ACHN (cell line): Measurements from ENCODE around the gene FERMT1.
"Not testable (repeated sequence)": the region's sequence is repeated elsewhere in the genome, so short reads cannot be mapped to it uniquely, and the experiment has no call there.

Experiments
- DNase-seq: peaks from one replicate; pipeline ENCODE4 v3.0.0-alpha.2; 2015
- in situ Hi-C: cut with HindIII; loops from 2 replicates; pipeline ENCODE4 v1.10.0; 2017; ENCODE audit warnings: low sequenced_read_pairs, low pct_ligation_motif_present, low pct_unique_long_range_greater_than_20kb

The FERMT1 gene

DNA sequence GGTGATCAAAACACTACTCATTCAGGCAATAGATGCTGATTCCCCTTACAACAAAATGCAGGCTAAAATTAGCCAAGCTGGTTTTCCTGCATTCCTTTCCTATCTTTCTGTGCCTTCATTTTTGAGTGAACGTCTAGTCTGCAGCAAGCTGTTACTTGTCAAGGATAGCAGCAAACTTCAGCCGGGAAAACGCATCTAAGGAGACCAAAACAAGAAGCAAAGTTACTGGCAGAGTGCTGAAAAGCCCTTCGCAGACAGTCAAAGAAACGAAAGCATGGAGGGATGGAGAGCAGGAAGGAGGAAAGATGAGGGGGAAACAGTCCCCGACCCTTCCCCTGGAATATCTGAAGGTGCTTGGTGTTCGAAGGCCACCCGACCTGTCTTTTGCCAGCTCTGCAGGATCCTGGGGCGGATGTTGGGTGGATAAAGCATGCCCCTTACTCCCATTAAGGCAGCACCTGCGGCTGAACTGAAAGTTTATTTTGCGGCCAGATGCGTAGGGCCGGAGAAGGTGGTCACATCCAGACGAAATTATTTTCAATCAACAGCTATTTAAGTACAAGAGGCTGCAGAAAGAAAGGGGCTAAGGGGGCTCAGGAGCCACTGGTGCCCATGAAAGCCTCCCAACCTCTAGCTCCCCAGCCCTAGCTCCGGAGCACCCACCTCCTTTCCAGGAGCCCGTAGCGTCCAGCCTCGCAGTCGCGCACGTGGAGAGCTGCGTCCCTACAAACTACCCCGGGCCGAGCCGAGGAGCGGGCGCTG is 538 bp downstream of the FERMT1 start:
- in situ Hi-C loops = no loop called here

DNA sequence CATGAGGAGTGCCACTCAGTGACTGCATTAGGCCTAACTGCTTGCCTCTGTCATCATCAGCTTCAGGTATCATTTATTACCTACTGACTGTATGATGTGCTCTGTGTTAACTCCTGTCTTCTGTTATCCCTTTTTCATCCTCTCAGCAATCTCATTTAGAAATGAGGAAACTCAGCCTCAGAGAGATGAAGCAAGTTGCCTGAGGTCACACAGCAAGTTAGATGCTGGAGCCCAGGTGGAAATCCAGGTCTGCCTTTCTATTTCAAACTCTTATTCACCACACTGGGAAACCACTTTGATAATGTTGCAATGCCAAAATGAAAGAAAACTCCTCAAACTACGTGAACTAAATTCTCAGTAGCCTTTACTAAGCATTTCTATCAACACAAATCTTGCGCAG is 1.3 kb downstream of the FERMT1 start:
- no peak for DNase-seq
- in situ Hi-C loops = no loop called here

More for the DNA sequence above, 538 bp downstream of the FERMT1 start:
- DNase-seq = peak; percentile 9

DNA sequence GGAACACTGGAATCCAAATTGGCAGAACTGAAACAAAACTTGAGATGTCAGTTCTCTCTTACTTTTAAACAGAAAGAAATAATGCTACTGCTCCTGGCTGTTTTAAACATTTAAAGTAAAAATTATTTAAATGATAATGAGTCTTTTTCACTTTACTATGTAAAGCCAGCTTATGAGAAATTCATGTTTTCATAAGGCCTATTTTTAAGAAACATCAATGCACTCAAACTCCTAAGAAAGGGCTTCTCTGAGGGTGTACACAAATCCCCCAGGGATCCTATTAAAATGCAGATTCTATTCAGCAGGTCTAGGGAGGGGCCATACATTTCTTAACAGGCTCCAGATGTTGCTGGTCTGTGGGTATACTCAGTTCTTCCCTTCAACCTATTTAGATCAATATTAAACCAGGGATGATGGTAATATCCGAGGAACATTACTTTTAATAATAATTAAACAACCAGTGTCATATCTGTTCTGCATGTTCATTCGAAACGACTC is 2.3 kb downstream of the FERMT1 start:
- in situ Hi-C loops = no loop called here
- DNase-seq = no peak

DNA sequence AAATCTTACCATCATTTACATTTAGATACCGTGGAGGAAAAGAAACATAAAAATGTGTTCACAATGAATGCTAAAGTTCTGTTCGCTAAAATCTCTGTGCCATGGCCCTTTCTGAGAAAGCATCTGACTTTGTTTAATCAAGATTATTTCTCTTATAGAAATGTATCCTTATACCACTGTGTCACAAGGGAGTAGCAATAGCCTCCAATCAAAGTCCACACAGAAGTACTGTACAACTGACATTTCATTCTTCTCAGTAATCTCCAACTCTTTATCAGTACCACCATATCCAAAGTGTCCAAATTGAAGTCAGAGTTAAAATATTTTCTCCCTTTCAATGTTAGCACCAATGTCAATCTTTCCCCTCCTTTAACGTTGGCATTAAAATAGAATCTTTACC is 6.1 kb downstream of the FERMT1 start:
- in situ Hi-C loops = no loop called here
- DNase-seq = no peak

DNA sequence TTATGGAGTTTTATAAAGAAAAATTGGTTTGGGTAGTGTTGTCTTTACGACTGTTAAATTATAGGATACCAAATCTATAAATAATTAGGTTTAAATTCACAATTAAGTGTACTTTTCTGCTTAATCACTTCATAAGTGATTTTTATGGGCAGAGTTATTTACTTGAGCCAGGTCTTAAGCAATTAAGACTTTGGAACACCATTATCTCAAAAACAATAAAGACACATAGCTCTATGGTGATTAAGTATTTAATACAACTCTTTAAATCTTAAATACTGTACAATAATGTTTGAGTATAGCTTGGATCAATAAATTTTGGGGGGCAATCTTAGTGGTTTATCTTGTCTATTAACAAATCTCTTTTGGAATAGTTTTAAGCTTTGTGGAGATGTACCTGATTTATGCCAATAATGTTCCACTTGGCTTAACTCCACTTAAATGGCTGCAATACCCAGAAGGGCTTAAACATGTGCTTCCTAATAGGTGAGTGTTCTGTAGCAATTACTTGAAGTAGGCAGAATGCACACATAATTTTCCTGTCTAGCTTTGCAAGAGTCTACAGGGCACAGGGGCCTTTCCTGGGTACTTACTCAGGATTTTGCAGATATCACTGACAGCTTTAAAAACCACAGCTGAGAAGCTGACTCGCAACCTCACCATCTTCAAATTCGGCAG is 7.5 kb downstream of the FERMT1 start:
- in situ Hi-C loops = no loop called here
- DNase-seq = no peak

DNA sequence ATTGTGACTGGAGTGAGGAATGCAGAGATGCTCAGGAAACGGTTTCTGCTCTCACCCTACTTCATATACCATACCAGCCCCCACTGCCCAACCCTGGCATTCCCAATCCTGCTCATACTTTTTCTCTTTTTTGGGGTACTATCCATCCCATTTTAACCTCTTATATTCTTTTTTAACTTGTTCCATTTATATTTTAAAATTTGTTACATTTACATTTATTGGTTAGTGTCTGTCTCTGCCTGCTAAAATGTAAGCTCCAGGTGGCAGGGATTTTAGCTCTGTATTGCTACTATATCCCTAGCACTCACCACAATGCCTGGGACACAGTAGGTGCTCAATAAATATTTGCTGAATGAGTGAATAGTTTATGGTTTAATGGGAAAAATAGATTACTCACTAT is 8.1 kb downstream of the FERMT1 start:
- no peak for DNase-seq
- in situ Hi-C loops = no loop called here

DNA sequence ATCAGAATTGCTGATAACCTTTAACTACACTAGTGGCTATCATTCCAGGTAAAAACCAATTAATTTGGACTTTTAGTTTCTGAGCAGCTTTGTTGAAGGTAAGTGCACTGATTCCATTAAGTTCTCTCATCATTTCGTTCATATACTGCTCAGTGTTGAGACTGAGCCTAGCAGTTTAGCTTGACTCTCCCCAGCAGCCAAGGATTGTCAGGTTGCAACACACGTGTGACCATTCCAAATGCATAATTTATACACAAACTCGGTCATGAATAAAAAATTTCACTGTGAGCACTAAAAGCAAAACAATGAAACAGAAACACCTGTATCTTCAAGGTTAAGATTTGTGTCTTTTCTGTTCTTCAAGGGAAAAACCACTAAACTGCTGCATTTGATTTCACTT is 8.9 kb downstream of the FERMT1 start:
- in situ Hi-C loops = no loop called here
- no peak for DNase-seq

DNA sequence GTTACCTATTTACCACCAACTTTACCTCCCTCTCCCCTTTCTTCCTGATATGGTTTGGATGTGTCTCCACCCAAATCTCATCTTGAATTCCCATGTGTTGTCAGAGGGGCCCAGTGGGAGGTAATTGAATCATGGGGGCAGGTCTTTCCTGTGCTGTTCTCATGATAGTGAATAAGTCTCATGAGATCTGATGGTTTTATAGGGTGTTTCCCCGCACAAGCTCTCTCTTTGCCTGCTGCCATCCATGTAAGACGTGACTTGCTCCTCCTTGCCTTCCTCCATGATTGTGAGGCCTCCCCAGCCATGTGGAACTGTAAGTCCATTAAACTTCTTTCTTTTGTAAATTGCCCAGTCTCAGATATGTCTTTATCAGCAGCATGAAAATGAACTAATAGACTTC is 9.9 kb downstream of the FERMT1 start:
- in situ Hi-C loops, DNase-seq: not testable (repeated sequence)

DNA sequence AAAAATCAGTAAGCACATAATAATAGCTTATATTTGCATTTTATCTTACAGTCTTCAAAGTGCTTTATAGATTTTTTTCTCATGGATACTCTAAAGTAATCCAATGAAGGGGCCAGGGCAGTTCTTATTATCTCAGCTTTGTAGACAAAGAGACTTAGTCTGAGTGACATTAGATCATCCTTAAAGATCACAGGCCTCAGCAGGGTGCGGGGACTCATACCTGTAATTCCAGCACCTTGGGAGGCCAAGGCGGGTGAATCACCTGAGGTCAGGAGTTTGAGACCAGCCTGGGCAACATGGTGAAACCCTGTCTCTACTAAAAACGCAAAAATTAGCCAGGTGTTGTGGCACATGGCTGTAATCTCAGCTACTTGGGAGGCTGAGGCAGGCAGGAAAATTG is 14.5 kb downstream of the FERMT1 start:
- no peak for DNase-seq
- in situ Hi-C loops = no loop called here

DNA sequence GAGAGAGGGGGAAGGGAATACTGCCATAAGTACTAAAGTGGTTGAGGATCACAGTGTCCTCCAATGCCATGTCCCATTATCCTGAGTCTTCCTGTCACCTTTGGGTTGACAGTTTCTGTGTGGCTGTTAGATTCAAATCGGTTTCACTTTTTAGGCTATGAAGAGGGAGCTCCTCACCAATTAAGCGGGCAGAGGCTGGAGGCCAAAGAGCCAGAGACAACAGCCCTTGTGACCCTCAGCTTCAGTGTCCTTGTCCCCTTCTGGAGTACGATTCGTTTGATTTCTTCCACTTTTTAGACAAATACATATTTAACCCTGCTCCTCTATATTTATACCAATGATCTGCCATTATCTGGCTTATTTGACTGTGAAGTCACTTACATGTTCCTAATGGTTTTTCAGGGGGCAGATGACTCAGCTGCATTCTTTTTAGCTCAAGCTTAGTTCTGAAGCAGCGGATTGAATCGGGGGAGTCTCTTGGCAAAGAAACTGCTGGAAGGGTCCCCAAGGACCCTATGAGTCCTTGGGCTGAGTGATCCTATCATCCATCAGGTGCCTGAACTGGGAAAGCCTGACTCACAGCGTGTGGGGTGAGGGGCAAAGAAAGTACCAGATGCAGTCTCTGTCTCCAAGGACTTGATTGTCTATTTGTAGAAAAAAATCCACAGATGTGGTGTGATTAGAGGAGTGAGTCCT is 18.2 kb downstream of the FERMT1 start:
- peak; percentile 19 for DNase-seq
- in situ Hi-C loops = no loop called here

DNA sequence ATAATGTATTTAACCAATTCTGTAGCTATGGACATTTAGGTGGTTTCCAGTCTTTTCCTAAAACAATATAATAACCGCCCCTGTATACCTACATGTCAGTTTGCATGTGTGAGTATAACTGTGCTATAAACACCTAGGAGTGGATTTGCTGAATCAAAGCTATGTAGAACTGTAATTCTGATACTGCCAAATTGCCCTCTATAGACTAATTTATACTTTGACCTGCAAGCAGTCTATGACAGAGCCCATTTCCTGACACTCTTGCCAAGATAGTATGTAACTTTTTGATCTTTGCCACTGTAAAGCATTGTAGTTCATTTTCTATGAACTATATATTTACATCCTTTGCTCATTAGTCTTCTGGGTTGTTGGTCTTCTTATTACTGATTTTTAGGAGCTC is 19.5 kb downstream of the FERMT1 start:
- in situ Hi-C loops = no loop called here
- DNase-seq = no peak

DNA sequence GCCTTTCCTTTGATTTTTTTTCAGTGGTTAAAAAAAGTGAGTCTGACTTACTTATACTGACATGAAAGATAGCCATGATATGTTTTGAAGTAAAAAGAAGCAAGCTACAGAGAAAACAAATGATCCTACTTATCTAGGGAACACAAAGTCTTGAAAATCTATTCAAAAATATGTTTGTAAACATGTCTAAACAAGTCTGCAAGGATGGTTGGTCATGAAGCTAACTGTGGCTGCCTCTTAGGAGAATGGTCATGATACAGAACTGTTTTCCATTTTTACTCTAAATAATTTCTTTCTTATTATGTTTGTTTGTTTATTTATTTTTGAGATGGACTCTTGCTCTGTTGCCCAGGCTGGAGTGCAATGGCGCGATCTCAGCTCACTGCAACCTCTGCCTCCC is 21.5 kb downstream of the FERMT1 start:
- in situ Hi-C loops = no loop called here
- DNase-seq = no peak

DNA sequence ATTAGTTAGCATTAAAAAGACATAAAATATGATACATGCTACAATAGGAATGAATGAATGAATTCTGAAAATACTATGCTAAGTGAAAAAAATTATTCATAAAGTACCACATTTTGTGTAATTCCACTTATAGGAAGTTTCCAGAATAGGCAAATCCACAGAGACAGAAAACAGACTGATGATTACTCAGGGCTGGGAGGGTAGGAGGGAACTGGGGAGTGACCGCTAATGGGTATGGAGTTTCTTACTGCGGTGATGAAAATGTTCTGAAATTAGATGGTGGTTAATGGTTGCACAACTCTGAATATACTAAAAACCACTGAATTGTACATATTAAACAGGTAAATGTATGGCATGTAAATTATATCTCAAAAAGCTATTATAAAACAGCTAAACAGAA is 22.6 kb downstream of the FERMT1 start:
- in situ Hi-C loops = no loop called here
- no peak for DNase-seq

DNA sequence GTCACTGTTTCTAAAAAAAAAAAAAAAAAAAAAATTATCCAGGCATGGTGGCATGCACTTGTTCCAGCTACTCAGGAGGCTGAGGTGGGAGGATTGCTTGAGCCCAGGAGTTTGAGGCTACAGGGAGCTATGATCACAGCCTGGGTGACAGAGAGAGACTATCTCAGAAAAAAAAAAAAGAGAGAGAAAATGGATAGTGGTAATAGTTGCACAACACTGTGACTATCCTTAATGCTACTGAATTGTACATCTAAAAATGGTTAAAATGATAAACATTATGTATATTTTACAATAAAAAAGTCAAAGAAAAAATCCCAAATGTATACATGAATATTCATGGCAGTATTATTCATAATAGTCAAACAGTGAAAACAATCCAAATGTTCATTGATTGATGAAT is 23.0 kb downstream of the FERMT1 start:
- in situ Hi-C loops = no loop called here
- no peak for DNase-seq

DNA sequence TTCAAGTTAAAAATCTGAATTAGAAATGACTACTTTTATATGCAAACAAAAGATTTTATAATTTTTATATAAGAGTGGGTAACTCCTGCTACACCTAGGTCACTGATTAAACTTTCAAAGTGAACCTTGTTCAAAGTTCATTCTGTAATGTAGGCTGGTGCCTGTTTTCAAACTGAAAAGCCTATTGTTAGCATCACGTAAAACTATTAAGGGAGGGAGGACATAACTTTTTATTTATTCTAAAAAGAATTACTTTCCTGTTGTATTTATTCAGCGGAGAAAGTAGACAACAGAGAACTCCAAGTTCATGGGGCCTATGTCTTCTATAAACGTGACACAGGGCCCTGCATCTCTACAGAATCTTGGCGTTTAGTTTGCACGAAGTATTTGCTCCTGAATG is 27.4 kb downstream of the FERMT1 start:
- in situ Hi-C loops = no loop called here
- no peak for DNase-seq

DNA sequence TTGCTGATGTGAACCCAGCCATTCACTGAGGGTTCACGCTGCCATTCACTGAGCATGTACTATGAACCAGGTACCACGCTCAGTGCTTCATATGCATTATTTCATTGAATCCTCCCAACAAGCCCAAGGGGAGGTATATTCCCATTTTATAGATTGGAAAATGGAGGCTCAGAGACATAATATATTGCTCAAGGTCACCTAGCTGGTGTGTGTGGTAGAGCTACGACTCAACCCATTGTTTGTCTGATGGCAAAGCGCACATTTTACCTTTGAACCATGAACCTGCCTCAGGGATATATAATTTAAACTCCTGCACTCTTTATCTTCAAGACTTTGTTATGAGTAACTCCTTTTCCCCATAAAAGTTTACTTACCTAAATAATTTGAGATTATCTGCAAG is 28.3 kb downstream of the FERMT1 start:
- in situ Hi-C loops = no loop called here
- no peak for DNase-seq

DNA sequence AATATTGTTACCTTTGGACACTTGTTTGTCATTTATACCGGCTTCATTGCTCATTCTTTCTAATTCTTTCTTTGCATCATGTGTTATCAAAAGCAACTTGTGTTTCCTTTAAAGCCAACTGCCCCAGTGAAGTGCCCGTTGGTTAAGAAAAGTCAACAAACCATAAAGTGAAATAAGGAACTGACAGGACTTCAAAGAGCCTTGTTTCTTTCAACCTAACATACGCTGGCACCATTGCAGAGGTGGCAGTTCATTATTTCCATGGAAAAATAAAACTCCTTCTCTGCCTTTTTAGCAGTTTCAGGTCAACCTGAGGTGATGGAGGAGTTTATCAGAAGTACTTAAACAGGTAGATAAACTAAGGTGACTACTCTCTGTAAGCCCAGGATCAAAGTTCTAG is 28.8 kb downstream of the FERMT1 start:
- in situ Hi-C loops = no loop called here
- DNase-seq = no peak

DNA sequence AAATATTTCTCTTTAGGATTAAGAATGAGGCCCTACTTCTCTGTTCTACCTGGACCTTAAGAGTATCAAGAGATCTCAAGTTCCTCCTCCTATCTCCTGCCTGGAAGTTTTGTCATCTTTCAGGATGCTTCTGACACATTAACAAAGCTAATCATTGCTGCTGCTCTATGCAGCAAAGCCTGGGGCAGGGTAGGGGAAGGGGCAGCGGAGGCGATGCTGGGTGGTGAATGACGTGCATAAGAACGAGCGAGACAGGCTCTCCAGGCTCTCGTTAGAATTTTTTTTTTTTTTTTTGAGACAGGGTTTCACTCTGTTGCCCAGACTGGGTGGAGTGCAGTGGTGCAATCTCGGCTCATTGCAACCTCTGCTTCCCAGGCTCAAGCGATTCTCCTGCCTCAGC is 31.2 kb downstream of the FERMT1 start:
- in situ Hi-C loops = no loop called here
- DNase-seq = no peak

DNA sequence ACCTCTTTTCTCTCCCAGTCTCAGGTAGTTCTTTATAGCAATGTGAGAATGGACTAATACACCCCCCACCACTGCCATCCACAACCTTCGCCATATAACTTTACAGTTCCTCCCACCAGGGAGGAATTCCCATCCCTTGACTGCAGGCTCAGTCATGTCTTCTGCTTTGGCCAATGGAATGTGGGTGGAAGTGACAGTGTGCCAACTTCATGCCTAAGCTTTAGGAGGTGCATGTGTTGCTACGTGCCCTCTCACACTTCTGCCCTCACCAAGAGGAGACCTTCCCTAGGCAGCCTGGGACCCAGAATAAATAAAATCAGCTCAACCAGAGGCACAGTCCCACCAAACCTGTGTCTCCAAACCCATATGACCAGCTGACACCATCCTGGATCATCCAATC is 36.0 kb downstream of the FERMT1 start:
- no peak for DNase-seq
- in situ Hi-C loops = no loop called here

DNA sequence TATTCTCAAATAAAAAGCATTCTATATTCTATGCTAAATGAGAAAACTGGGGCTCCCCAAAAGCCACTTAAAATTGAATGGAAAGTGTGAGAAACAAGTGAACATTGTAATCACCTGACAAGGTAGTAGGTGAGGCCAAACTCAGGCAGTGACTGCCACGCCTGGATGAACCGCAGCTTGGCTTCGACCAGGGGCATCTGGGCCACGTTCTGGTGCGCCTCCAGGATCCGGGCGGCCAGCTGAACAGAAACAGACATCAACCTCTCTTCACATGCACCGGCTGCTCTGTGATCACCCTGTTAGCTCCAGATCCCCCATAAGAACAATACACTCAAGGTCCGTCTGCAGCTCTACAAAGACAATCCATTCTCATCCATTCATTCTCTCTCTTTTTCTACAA is 38.9 kb downstream of the FERMT1 start:
- in situ Hi-C loops = no loop called here
- no peak for DNase-seq
